HL-60 (cell line): ENCODE measurements around the gene ZPBP2.

Source experiments
- DNase-seq, 2 experiments: peaks; one replicate each; pipeline ENCODE4 v3.0.0-alpha.2; 2010 to 2020; ENCODE audit warnings: low read depth in 1 of 2, low spot score in 1 of 2
- H3K27ac ChIP-seq: fragments of 250-450 bp; sonication (Bioruptor Pico); replicated peaks from 2 replicates; pipeline ENCODE4 v1.5.1; 2020; ENCODE audit warnings: mild to moderate bottlenecking, moderate library complexity
- H3K27me3 ChIP-seq: fragments of 250-450 bp; sonication (Bioruptor Pico); 2 replicates; pipeline ENCODE4 v1.5.1; 2021; ENCODE audit warnings: mild to moderate bottlenecking, moderate library complexity; ENCODE audit not compliant: insufficient read depth, poor library complexity, severe bottlenecking
- H3K4me3 ChIP-seq: replicated peaks from 2 replicates; pipeline ENCODE4 v1.5.1; 2011; ENCODE audit warnings: mild to moderate bottlenecking, control low read depth, low read length; ENCODE audit not compliant: insufficient read depth
- GABPA ChIP-seq: IDR thresholded peaks from 2 replicates; pipeline ENCODE4 v1.6.1; 2012; ENCODE audit warnings: low read depth
- POLR2AphosphoS5 ChIP-seq: IDR thresholded peaks from 2 replicates; pipeline ENCODE4 v1.6.1; 2012; ENCODE audit warnings: low read depth
- SPI1 ChIP-seq: IDR thresholded peaks from 2 replicates; pipeline ENCODE4 v1.6.1; 2012; ENCODE audit warnings: low read depth, mild to moderate bottlenecking, borderline replicate concordance
- TF ChIP-seq, protein P1 (sequence below): IDR thresholded peaks from one replicate; pipeline ENCODE4 v1.5.1; 2011; ENCODE audit warnings: low read length, control low read depth, inconsistent platforms; ENCODE audit not compliant: insufficient read depth
- TF ChIP-seq, protein P2 (sequence below): IDR thresholded peaks from 2 replicates; pipeline ENCODE4 v1.6.1; 2012; ENCODE audit warnings: low read depth; ENCODE audit not compliant: insufficient replicate concordance

The ZPBP2 gene

DNA sequence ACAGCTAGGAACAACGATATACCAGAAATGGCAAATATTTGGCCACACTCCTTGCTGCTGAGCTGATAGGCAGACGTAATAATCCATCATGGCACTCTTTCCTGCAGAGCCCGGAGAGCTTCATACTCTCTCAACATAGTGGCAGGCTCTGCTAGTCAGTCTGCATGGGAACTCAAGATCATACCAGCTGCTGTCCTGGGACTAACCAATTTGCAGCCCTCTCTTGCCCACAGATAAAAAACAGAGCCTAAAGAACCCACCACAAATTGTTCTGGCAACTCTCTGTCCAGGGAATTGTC lies 36.9 kb downstream of the ZPBP2 start:
- no peak overlapping the region for H3K27ac ChIP-seq
- H3K27me3 ChIP-seq, result no peaks in the 10 kb centered on the region
- TF ChIP-seq, protein P1, sequence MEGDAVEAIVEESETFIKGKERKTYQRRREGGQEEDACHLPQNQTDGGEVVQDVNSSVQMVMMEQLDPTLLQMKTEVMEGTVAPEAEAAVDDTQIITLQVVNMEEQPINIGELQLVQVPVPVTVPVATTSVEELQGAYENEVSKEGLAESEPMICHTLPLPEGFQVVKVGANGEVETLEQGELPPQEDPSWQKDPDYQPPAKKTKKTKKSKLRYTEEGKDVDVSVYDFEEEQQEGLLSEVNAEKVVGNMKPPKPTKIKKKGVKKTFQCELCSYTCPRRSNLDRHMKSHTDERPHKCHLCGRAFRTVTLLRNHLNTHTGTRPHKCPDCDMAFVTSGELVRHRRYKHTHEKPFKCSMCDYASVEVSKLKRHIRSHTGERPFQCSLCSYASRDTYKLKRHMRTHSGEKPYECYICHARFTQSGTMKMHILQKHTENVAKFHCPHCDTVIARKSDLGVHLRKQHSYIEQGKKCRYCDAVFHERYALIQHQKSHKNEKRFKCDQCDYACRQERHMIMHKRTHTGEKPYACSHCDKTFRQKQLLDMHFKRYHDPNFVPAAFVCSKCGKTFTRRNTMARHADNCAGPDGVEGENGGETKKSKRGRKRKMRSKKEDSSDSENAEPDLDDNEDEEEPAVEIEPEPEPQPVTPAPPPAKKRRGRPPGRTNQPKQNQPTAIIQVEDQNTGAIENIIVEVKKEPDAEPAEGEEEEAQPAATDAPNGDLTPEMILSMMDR, result no peak
- TF ChIP-seq, protein P2, sequence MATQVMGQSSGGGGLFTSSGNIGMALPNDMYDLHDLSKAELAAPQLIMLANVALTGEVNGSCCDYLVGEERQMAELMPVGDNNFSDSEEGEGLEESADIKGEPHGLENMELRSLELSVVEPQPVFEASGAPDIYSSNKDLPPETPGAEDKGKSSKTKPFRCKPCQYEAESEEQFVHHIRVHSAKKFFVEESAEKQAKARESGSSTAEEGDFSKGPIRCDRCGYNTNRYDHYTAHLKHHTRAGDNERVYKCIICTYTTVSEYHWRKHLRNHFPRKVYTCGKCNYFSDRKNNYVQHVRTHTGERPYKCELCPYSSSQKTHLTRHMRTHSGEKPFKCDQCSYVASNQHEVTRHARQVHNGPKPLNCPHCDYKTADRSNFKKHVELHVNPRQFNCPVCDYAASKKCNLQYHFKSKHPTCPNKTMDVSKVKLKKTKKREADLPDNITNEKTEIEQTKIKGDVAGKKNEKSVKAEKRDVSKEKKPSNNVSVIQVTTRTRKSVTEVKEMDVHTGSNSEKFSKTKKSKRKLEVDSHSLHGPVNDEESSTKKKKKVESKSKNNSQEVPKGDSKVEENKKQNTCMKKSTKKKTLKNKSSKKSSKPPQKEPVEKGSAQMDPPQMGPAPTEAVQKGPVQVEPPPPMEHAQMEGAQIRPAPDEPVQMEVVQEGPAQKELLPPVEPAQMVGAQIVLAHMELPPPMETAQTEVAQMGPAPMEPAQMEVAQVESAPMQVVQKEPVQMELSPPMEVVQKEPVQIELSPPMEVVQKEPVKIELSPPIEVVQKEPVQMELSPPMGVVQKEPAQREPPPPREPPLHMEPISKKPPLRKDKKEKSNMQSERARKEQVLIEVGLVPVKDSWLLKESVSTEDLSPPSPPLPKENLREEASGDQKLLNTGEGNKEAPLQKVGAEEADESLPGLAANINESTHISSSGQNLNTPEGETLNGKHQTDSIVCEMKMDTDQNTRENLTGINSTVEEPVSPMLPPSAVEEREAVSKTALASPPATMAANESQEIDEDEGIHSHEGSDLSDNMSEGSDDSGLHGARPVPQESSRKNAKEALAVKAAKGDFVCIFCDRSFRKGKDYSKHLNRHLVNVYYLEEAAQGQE, result no peak
- TF ChIP-seq POLR2AphosphoS5 (no peak), GABPA (no peak), SPI1 (no peak)
- no peak overlapping the region for H3K4me3 ChIP-seq
- no peak for DNase-seq

DNA sequence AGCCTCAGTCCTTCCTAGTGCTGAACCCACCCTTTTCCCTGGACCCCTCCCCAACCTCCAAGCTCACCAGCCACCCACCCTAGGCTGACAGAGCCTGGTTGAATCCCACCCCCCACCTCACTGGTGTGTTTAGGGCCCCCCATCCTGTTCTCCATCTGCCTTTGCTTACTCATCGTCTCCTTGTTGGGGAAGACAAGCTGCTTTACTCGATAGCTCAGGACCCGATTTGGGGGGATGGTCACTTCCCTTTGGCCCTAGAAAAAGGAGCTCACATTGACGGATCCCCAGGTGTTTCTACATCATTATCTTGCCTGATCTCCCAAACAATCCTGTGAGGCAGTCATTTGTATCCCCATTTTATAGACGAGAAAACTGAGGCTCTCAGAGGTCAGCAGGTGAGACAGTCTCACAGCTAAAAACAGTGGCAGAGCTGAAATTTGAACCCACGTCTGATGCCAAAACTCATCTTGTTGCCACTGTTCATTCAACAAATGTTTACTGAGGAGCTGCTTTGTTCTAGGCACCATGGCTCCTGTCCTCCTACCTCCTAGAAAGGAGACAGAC lies 40.9 kb downstream of the ZPBP2 start:
- no peak overlapping the region for H3K27ac ChIP-seq
- no peak overlapping the region for H3K4me3 ChIP-seq
- no peak for DNase-seq
- H3K27me3 ChIP-seq, result no peaks in the 10 kb centered on the region
- TF ChIP-seq POLR2AphosphoS5, result no peak
- TF ChIP-seq, protein P2, result no peak
- TF ChIP-seq, protein P1, result no peak
- no peak for TF ChIP-seq SPI1
- no peak for TF ChIP-seq GABPA

DNA sequence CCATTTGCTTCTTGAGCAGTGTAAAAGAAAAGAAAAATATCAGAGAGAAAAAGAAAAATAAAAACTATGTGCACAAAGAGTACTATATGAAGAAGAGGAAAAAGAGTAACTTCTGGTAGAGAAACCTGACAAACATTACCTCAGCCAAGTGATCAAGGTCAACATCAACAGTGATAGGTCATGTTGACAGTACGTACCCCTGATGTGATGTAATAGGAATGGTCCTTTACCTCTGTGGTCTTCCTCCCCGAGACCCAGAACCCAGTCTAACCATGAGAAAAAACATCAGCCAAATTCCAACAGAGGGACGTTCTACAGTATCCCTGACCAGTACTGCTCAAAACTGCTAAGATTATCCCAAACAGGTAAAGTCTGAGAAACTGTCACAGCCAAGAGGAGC lies 46.0 kb downstream of the ZPBP2 start:
- Histone ChIP-seq H3K27me3 (no peaks in the 10 kb centered on the region), H3K4me3 (no peak overlapping the region), H3K27ac (no peak overlapping the region)
- DNase-seq, result no peak
- TF ChIP-seq POLR2AphosphoS5, result no peak
- TF ChIP-seq GABPA, result no peak
- TF ChIP-seq, protein P1, result no peak
- no peak for TF ChIP-seq SPI1
- TF ChIP-seq, protein P2, result no peak
